Pancreas (tissue), 10 donors: ENCODE data around the gene PIP4K2C. TPM values are rescaled to one million over a fixed set of nuclear protein-coding genes. Genes with fewer than 3 reads are reported as not detected.
"Not testable (repeated sequence)": the region's sequence is repeated elsewhere in the genome, so short reads cannot be mapped to it uniquely, and the experiment has no call there.

Experiments used
- ATAC-seq, 4 donors: fragments of 200-7000 bp; cut with Tn5 transposase; one replicate each; pipeline versions ENCODE4 v1.8.0 to v1.9.1; 2020; ENCODE audit warnings: mild to moderate bottlenecking in 4 of 4, moderate library complexity in 4 of 4
- DNase-seq, 6 donors: peaks; one replicate each; pipeline ENCODE4 v3.0.0-alpha.2; 2020
- FAIRE-seq: peaks from 2 replicates; lab custom pipeline; 2012; peaks lifted over from hg19 to GRCh38; lab: Jason Lieb, UNC
- H3K27ac ChIP-seq, 4 donors: fragments of 200-600 bp; sonication (generic); 1 replicate in 3 of 4; 2 replicates in 1 of 4; pipeline versions ENCODE4 v1.5.0 to v1.8.0; 2020
- H3K27me3 ChIP-seq, 4 donors: fragments of 200-600 bp; one replicate each; pipeline ENCODE4 v1.8.0; 2021
- H3K36me3 ChIP-seq, 3 donors: fragments of 200-600 bp; sonication (generic) in 1 of 3; one replicate each; pipeline versions ENCODE4 v1.5.0 to v1.8.0; 2020 to 2021
- H3K4me1 ChIP-seq, 3 donors: fragments of 200-600 bp; one replicate each; pipeline ENCODE4 v1.8.0; 2021
- H3K4me3 ChIP-seq, 4 donors: fragments of 200-600 bp; sonication (generic) in 2 of 4; one replicate each; pipeline versions ENCODE4 v1.5.0 to v1.8.0; 2020 to 2021
- H3K9me3 ChIP-seq, 4 donors: fragments of 200-600 bp; one replicate each; pipeline ENCODE4 v1.8.0; 2021
- CTCF ChIP-seq, 4 donors: fragments of 200-600 bp; sonication (generic) in 3 of 4; IDR thresholded peaks; one replicate each; pipeline versions ENCODE4 v1.5.0 to v1.8.0; 2021; ENCODE audit warnings: antibody characterized with exemption in 4 of 4
- WGBS, 2 donors: extraction: QIAGEN DNeasy Blood & Tissue Kit; methylation state at CpG; one replicate each; pipeline ENCODE4 v1.1.7; 2013; 5-methylcytosine and 5-hydroxymethylcytosine counted together
- intact Hi-C, 3 donors: fragments of 100-400 bp; cut with DNase I; formaldehyde crosslinking; loops; one replicate each; pipeline versions ENCODE4 v1.11.1 to v1.14.2; 2022
- polyA plus RNA-seq, 2 donors: library from polyadenylated mRNA; stranded (reverse); fragments of 200-250 nt; gene quantifications; one replicate each; pipeline ENCODE4 v1.2.3, GENCODE V29; 2013
- total RNA-seq, 6 donors: library from RNA; stranded (reverse); fragmentation: NEBNext Ultra II Directional in 4 of 6; extraction: Animal tissue kit (Norgen Biotek cat#: 25700) in 4 of 6; gene quantifications; one replicate each; pipeline versions ENCODE4 v1.2.1 to v1.2.4, GENCODE V29; 2021 to 2023
- donor health status: healthy with polysubstance abuse.
- donor health status: DM: no; HTN: no; CAD: no; lungs with moderate emphysema.
- donor health status: DM: no; HTN: no; CAD: no.
- donor health status: control.
- donor health status: control.
- donor health status: Bipolar disorder and iron deficiency.
- donor health status: DM: yes; HTN: yes; CAD: no.
- donor health status: DM: no; HTN: no; CAD: no.
- donor health status: DM: no; HTN: no; CAD: no.
- donor health status: DM: yes; HTN: yes; CAD: no.

Gene PIP4K2C
- total and polyA plus RNA-seq, 8 donors, result 5.3 to 17.0 (median 15.4) TPM

DNA sequence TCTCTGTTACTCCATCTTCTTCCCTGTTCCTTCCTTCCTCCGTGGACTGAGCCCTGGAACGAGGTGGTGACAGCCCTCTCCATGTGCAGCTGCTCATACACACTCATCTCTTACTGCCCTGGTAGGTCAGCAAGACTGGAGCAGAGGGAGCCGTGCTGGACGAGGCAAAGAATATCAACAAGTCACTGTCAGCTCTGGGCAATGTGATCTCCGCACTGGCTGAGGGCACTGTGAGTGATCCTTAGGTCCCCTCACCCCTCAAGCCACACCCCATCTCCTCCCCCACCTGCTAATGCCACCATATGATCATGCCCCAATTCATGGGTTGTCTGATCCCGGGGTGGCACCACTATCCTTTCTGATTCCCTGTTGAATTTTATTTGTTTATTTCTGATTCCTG lies 22.2 kb upstream of the PIP4K2C start:
- DNase-seq, result no peak
- H3K27ac ChIP-seq, result no peak overlapping the region
- FAIRE-seq, result no peak
- WGBS, 2 donors, result 60 to 67% methylated on average over 6 of the region's 6 CpGs
- H3K4me1 ChIP-seq, result no peaks in the 10 kb centered on the region
- ATAC-seq, result no peak
- H3K4me3 ChIP-seq, result no peak overlapping the region
- no peaks in the 10 kb centered on the region for H3K9me3 ChIP-seq
- no peaks in the 10 kb centered on the region for H3K36me3 ChIP-seq
- H3K27me3 ChIP-seq, result no peaks in the 10 kb centered on the region
- TF ChIP-seq CTCF (IDR thresholded peaks at IDR 0.05), result no peak
- intact Hi-C loops, result no loop called here

DNA sequence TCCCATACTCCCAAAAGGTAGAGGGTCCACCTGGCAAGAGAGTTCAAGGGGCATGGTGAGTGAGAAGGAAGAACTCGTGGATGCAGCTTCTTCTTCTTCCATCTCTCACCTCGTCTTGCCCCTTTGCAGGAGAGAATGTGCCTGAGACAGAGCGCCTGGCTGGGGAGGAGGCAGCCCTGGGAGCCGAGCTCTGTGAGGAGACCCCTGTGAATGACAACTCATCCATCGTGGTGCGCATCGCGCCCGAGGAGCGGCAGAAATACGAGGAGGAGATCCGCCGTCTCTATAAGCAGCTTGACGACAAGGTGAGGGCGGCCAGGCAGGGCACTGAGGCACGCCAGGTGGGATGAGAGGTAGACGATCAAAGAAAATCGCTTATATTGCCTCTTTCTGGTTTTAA lies 21.1 kb upstream of the PIP4K2C start:
- 76 to 79% methylated on average over 18 of the region's 18 CpGs for WGBS, 2 donors
- no peak for TF ChIP-seq CTCF (IDR thresholded peaks at IDR 0.05)
- H3K27ac ChIP-seq, result no peak overlapping the region
- no peak for FAIRE-seq
- no peak overlapping the region for H3K4me3 ChIP-seq
- no peaks in the 10 kb centered on the region for H3K27me3 ChIP-seq
- no peak for DNase-seq
- H3K9me3 ChIP-seq, result no peaks in the 10 kb centered on the region
- intact Hi-C loops, result loop anchor here in 1 of 3 donors (10.0 kb wide), 1 partner anchor 55 kb away; no protein-coding TSS in a partner anchor
- ATAC-seq, result no peak
- no peaks in the 10 kb centered on the region for H3K36me3 ChIP-seq
- no peaks in the 10 kb centered on the region for H3K4me1 ChIP-seq

- not testable (repeated sequence) for H3K9me3 ChIP-seq, FAIRE-seq, H3K36me3 ChIP-seq, H3K27me3 ChIP-seq, H3K4me3 ChIP-seq, ATAC-seq, H3K27ac ChIP-seq, DNase-seq, H3K4me1 ChIP-seq
- WGBS, 2 donors, result 80 to 83% methylated on average over 13 of the region's 13 CpGs
- intact Hi-C loops, result loop anchor here in 1 of 3 donors (10.0 kb wide), 1 partner anchor 54 kb away; no protein-coding TSS in a partner anchor
Observed at GRCh38 chr12:57570438-57570837, 20.6 kb upstream of the PIP4K2C start.

GRCh38 chr12:57571926-57572762 lies 18.8 kb upstream of the PIP4K2C start:
- DNase-seq, result no peak
- Histone ChIP-seq H3K4me1 (no peaks in the 10 kb centered on the region), H3K27me3 (no peaks in the 10 kb centered on the region), H3K36me3 (no peaks in the 10 kb centered on the region), H3K4me3 (no peak overlapping the region), H3K27ac (no peak overlapping the region), H3K9me3 (no peaks in the 10 kb centered on the region)
- ATAC-seq, result no peak
- no peak for FAIRE-seq
- intact Hi-C loops, result loop anchor here in 1 of 3 donors (10.0 kb wide), 1 partner anchor 53 kb away; no protein-coding TSS in a partner anchor
- no peak for TF ChIP-seq CTCF (IDR thresholded peaks at IDR 0.05)
- WGBS, 2 donors, result 78 to 80% methylated on average over 12 of the region's 12 CpGs

DNA sequence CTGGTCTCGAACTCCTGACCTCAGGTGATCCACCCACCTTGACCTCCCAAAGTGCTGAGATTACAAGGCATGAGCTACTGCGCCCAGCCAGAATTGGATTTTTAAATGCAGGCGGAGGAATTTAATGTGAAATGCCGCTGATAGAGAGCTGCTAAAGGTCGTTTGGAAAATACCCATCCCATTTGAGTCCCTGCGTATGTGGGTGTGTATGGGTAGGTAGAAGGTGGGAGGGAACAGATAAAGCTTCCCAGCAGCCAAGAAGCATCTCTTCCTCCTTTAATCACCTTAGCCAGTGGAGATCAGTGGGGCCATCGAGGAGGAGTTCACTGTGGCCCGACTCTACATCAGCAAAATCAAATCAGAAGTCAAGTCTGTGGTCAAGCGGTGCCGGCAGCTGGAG lies 16.2 kb upstream of the PIP4K2C start:
- WGBS, 2 donors, result 78 to 79% methylated on average over 10 of the region's 10 CpGs
- DNase-seq (no peak), ATAC-seq (no peak), FAIRE-seq (no peak)
- Histone ChIP-seq H3K9me3 (no peaks in the 10 kb centered on the region), H3K27me3 (no peaks in the 10 kb centered on the region), H3K4me3 (no peak overlapping the region), H3K4me1 (no peaks in the 10 kb centered on the region), H3K36me3 (no peaks in the 10 kb centered on the region), H3K27ac (no peak overlapping the region)
- no peak for TF ChIP-seq CTCF (IDR thresholded peaks at IDR 0.05)
- intact Hi-C loops, result loop anchor here in 1 of 3 donors (10.0 kb wide), 1 partner anchor 50 kb away; no protein-coding TSS in a partner anchor
